ENCODE results near the gene FUS.

The FUS gene

DNA sequence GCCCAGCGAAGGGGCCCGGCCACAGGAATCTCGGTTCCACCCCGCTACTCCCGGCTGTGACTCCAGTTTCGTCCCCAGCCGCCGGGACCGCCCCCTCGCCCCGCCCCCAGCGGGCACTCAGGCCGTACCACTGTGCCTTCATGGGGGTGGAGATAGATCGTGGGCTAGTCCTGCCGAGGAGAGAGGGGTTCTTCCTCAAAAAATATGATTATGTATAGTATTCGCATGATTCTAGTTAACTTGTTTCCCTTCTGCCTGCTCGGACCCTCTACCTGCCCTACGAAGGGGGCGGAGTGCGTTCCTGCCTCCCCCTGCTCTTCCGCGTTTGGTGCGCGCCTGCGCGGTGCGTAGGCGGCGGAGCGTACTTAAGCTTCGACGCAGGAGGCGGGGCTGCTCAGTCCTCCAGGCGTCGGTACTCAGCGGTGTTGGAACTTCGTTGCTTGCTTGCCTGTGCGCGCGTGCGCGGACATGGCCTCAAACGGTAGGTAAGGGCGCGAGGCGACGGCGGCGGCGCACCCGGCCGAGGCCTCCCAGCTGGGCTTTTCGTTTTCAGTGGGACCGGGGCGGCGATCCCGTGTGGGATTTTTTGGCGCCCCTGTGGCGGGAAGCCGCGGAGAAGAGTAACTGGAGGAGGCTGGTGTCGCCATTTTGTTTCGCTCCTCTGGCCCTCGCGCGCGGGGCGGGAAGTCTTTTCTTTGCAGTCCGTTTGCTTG lies at the start of gene FUS (continued):
- TF ChIP-seq, protein P1, sequence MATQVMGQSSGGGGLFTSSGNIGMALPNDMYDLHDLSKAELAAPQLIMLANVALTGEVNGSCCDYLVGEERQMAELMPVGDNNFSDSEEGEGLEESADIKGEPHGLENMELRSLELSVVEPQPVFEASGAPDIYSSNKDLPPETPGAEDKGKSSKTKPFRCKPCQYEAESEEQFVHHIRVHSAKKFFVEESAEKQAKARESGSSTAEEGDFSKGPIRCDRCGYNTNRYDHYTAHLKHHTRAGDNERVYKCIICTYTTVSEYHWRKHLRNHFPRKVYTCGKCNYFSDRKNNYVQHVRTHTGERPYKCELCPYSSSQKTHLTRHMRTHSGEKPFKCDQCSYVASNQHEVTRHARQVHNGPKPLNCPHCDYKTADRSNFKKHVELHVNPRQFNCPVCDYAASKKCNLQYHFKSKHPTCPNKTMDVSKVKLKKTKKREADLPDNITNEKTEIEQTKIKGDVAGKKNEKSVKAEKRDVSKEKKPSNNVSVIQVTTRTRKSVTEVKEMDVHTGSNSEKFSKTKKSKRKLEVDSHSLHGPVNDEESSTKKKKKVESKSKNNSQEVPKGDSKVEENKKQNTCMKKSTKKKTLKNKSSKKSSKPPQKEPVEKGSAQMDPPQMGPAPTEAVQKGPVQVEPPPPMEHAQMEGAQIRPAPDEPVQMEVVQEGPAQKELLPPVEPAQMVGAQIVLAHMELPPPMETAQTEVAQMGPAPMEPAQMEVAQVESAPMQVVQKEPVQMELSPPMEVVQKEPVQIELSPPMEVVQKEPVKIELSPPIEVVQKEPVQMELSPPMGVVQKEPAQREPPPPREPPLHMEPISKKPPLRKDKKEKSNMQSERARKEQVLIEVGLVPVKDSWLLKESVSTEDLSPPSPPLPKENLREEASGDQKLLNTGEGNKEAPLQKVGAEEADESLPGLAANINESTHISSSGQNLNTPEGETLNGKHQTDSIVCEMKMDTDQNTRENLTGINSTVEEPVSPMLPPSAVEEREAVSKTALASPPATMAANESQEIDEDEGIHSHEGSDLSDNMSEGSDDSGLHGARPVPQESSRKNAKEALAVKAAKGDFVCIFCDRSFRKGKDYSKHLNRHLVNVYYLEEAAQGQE (tag by site-specific recombination; IDR thresholded peaks at IDR 0.05), result peak; percentile 57; the same call in 1 of the 2 replicates
- TF ChIP-seq IKZF3 (tag by site-specific recombination; IDR thresholded peaks at IDR 0.05), result peak; percentile 21
- TF ChIP-seq, protein P2, sequence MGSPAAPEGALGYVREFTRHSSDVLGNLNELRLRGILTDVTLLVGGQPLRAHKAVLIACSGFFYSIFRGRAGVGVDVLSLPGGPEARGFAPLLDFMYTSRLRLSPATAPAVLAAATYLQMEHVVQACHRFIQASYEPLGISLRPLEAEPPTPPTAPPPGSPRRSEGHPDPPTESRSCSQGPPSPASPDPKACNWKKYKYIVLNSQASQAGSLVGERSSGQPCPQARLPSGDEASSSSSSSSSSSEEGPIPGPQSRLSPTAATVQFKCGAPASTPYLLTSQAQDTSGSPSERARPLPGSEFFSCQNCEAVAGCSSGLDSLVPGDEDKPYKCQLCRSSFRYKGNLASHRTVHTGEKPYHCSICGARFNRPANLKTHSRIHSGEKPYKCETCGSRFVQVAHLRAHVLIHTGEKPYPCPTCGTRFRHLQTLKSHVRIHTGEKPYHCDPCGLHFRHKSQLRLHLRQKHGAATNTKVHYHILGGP (tag by site-specific recombination; IDR thresholded peaks at IDR 0.05), result 0 out of 2 replicates have a peak, but pooled peaks have one; percentile 24
- TF ChIP-seq, protein P3, sequence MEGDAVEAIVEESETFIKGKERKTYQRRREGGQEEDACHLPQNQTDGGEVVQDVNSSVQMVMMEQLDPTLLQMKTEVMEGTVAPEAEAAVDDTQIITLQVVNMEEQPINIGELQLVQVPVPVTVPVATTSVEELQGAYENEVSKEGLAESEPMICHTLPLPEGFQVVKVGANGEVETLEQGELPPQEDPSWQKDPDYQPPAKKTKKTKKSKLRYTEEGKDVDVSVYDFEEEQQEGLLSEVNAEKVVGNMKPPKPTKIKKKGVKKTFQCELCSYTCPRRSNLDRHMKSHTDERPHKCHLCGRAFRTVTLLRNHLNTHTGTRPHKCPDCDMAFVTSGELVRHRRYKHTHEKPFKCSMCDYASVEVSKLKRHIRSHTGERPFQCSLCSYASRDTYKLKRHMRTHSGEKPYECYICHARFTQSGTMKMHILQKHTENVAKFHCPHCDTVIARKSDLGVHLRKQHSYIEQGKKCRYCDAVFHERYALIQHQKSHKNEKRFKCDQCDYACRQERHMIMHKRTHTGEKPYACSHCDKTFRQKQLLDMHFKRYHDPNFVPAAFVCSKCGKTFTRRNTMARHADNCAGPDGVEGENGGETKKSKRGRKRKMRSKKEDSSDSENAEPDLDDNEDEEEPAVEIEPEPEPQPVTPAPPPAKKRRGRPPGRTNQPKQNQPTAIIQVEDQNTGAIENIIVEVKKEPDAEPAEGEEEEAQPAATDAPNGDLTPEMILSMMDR (tag by site-specific recombination; IDR thresholded peaks at IDR 0.05), result peak; percentile 72; the same call in 1 of the 2 replicates
- TF ChIP-seq ZNF623 (tag by site-specific recombination; IDR thresholded peaks at IDR 0.05), result peak; percentile 51
- TF ChIP-seq, protein P4, sequence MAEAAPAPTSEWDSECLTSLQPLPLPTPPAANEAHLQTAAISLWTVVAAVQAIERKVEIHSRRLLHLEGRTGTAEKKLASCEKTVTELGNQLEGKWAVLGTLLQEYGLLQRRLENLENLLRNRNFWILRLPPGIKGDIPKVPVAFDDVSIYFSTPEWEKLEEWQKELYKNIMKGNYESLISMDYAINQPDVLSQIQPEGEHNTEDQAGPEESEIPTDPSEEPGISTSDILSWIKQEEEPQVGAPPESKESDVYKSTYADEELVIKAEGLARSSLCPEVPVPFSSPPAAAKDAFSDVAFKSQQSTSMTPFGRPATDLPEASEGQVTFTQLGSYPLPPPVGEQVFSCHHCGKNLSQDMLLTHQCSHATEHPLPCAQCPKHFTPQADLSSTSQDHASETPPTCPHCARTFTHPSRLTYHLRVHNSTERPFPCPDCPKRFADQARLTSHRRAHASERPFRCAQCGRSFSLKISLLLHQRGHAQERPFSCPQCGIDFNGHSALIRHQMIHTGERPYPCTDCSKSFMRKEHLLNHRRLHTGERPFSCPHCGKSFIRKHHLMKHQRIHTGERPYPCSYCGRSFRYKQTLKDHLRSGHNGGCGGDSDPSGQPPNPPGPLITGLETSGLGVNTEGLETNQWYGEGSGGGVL (tag by site-specific recombination; IDR thresholded peaks at IDR 0.05), result 0 out of 2 replicates have a peak, but pooled peaks have one; percentile 35
- TF ChIP-seq GLI4 (tag by site-specific recombination; IDR thresholded peaks at IDR 0.05), result peak; percentile 96
- TF ChIP-seq ZNF184 (tag by site-specific recombination; IDR thresholded peaks at IDR 0.05), result 0 out of 2 replicates have a peak, but pooled peaks have one; percentile 33
- TF ChIP-seq ZNF391 (tag by site-specific recombination; IDR thresholded peaks at IDR 0.05; ENCODE audit: borderline replicate concordance, low read depth), result peak; percentile 92
- TF ChIP-seq ZFP41 (tag by site-specific recombination; IDR thresholded peaks at IDR 0.05; ENCODE audit: borderline replicate concordance), result peak; percentile 75; the same call in 1 of the 2 replicates
- TF ChIP-seq ZNF169 (tag by site-specific recombination; IDR thresholded peaks at IDR 0.05), result no peak
- peak; percentile 97 for TF ChIP-seq KLF9 (tag by site-specific recombination; IDR thresholded peaks at IDR 0.05; ENCODE audit: low read depth)
- peak; percentile 89 for TF ChIP-seq GLIS2 (tag by site-specific recombination; IDR thresholded peaks at IDR 0.05)
- TF ChIP-seq, protein P5, sequence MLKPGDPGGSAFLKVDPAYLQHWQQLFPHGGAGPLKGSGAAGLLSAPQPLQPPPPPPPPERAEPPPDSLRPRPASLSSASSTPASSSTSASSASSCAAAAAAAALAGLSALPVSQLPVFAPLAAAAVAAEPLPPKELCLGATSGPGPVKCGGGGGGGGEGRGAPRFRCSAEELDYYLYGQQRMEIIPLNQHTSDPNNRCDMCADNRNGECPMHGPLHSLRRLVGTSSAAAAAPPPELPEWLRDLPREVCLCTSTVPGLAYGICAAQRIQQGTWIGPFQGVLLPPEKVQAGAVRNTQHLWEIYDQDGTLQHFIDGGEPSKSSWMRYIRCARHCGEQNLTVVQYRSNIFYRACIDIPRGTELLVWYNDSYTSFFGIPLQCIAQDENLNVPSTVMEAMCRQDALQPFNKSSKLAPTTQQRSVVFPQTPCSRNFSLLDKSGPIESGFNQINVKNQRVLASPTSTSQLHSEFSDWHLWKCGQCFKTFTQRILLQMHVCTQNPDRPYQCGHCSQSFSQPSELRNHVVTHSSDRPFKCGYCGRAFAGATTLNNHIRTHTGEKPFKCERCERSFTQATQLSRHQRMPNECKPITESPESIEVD (tag by site-specific recombination; IDR thresholded peaks at IDR 0.05), result no peak
- TF ChIP-seq, protein P6, sequence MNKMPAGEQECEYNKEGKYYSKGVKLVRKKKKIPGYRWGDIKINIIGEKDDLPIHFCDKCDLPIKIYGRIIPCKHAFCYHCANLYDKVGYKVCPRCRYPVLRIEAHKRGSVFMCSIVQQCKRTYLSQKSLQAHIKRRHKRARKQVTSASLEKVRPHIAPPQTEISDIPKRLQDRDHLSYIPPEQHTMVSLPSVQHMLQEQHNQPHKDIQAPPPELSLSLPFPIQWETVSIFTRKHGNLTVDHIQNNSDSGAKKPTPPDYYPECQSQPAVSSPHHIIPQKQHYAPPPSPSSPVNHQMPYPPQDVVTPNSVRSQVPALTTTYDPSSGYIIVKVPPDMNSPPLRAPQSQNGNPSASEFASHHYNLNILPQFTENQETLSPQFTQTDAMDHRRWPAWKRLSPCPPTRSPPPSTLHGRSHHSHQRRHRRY (tag by site-specific recombination; IDR thresholded peaks at IDR 0.05), result peak; percentile 95; the same call in 1 of the 2 replicates
- peak; percentile 54; the same call in 1 of the 2 replicates for TF ChIP-seq ZNF843 (tag by site-specific recombination; IDR thresholded peaks at IDR 0.05)
- TF ChIP-seq ZBTB21 (tag by site-specific recombination; IDR thresholded peaks at IDR 0.05), result peak; percentile 21
- TF ChIP-seq ZNF560 (tag by site-specific recombination; IDR thresholded peaks at IDR 0.05; ENCODE audit: borderline replicate concordance), result no peak
- TF ChIP-seq ZBTB8A (tag by site-specific recombination; IDR thresholded peaks at IDR 0.05), result peak; percentile 52; the same call in 1 of the 2 replicates
- peak; percentile 52 for TF ChIP-seq ZFP69B (tag by site-specific recombination; IDR thresholded peaks at IDR 0.05)
- TF ChIP-seq, protein P7, sequence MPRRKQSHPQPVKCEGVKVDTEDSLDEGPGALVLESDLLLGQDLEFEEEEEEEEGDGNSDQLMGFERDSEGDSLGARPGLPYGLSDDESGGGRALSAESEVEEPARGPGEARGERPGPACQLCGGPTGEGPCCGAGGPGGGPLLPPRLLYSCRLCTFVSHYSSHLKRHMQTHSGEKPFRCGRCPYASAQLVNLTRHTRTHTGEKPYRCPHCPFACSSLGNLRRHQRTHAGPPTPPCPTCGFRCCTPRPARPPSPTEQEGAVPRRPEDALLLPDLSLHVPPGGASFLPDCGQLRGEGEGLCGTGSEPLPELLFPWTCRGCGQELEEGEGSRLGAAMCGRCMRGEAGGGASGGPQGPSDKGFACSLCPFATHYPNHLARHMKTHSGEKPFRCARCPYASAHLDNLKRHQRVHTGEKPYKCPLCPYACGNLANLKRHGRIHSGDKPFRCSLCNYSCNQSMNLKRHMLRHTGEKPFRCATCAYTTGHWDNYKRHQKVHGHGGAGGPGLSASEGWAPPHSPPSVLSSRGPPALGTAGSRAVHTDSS (tag by site-specific recombination; IDR thresholded peaks at IDR 0.05), result no peak
- TF ChIP-seq KLF10 (tag by site-specific recombination; IDR thresholded peaks at IDR 0.05), result peak; percentile 89
- peak; percentile 8; the same call in 1 of the 2 replicates for TF ChIP-seq ZNF10 (tag by site-specific recombination; IDR thresholded peaks at IDR 0.05)
- TF ChIP-seq YY2 (tag by site-specific recombination; IDR thresholded peaks at IDR 0.05), result peak; percentile 79

Data from HEK293 (cell line).